HCT116 (cell line): Measurements from ENCODE around the gene RHOH. TPM values are rescaled to one million over a fixed set of nuclear protein-coding genes. Genes with fewer than 3 reads are reported as not detected.

Experiments used
- ATAC-seq: fragments of 200-7000 bp; cut with Tn5 transposase; 2 replicates; pipeline ENCODE4 v1.9.1; 2020; ENCODE audit warnings: mild to moderate bottlenecking, moderate library complexity
- BruUV-seq: library from RNA; stranded (reverse); fragments of 400-500 nt; replicated peaks from 2 replicates; lab custom pipeline; 2021; lab: Mats Ljungman, UMichigan
- CTCF ChIA-PET: fragments of 300-600 bp; sonication (Branson Sonifier 250); formaldehyde crosslinking; loops from one replicate; lab custom pipeline; 2021; ENCODE audit warnings: antibody characterized with exemption; lab: Charles Lee
- POLR2A ChIA-PET: fragments of 300-600, 350-600 bp; sonication (Branson Sonifier 250); formaldehyde crosslinking; loops from one replicate; lab custom pipeline; 2021; ENCODE audit warnings: antibody characterized with exemption; lab: Charles Lee
- RAD21 ChIA-PET, 2 experiments: fragments of 300-600 bp; sonication (Branson Sonifier 250); formaldehyde crosslinking; loops; one replicate each; lab custom pipeline; 2023; ENCODE audit warnings: low total read pairs in 2 of 2; ENCODE audit not compliant: uncharacterized antibody in 2 of 2, unreplicated experiment in 2 of 2, low non-redundant PET in 1 of 2; lab: Charles Lee
- DNase-seq: peaks from one replicate; pipeline ENCODE4 v3.0.0-alpha.2; 2010; ENCODE audit warnings: low read depth, low spot score
- H2AFZ ChIP-seq: fragments of 200-600 bp; shearing (Covaris generic), sonication (generic); 2 replicates; pipeline ENCODE4 v1.6.1; 2017; ENCODE audit warnings: low read depth, mixed run types, mixed read lengths, antibody characterized with exemption, low read length; ENCODE audit not compliant: poor library complexity, severe bottlenecking
- H3K27ac ChIP-seq: 2 replicates; pipeline ENCODE4 v1.5.1; 2012; ENCODE audit warnings: low read depth, low read length
- H3K27me3 ChIP-seq: fragments of 200-600 bp; sonication (generic); 2 replicates; pipeline ENCODE4 v1.6.1; 2016; ENCODE audit warnings: mixed run types, low read length, mixed read lengths; ENCODE audit not compliant: insufficient read depth
- H3K36me3 ChIP-seq, 2 experiments: fragments of 200-500 bp in 1 of 2; fragments of 200-600 bp in 1 of 2; sonication (Bioruptor generic) in 1 of 2; sonication (generic) in 1 of 2; 2 replicates each; pipeline versions ENCODE4 v1.5.1 to v1.6.1; 2014 to 2016; ENCODE audit warnings: low read length in 2 of 2, inconsistent platforms in 1 of 2, mixed read lengths in 1 of 2, mixed run types in 1 of 2; ENCODE audit not compliant: insufficient read depth in 2 of 2, control insufficient read depth in 1 of 2
- H3K4me1 ChIP-seq, 2 experiments: fragments of 200-600 bp in 1 of 2; sonication (generic) in 1 of 2; 2 replicates each; pipeline versions ENCODE4 v1.5.1 to v1.6.1; 2012 to 2017; ENCODE audit warnings: low read length in 2 of 2, inconsistent platforms in 1 of 2, mild to moderate bottlenecking in 1 of 2, mixed read lengths in 1 of 2, mixed run types in 1 of 2, moderate library complexity in 1 of 2; ENCODE audit not compliant: insufficient read depth in 2 of 2, control insufficient read depth in 1 of 2
- H3K4me2 ChIP-seq: fragments of 200-600 bp; sonication (generic); 2 replicates; pipeline ENCODE4 v1.6.1; 2017; ENCODE audit warnings: mixed run types, low read length, mixed read lengths
- H3K4me3 ChIP-seq, 2 experiments: fragments of 200-600 bp in 1 of 2; sonication (generic) in 1 of 2; replicated peaks in 1 of 2; 2 replicates each; pipeline ENCODE4 v1.5.1; 2011 to 2016; ENCODE audit warnings: low read length in 2 of 2, control low read depth in 1 of 2, low read depth in 1 of 2, mild to moderate bottlenecking in 1 of 2, mixed read lengths in 1 of 2, mixed run types in 1 of 2
- H3K79me2 ChIP-seq: fragments of 200-600 bp; sonication (generic); 2 replicates; pipeline ENCODE4 v1.6.1; 2017; ENCODE audit warnings: mild to moderate bottlenecking, mixed run types, low read length, moderate library complexity, mixed read lengths; ENCODE audit not compliant: insufficient read depth
- H3K9ac ChIP-seq: fragments of 200-600 bp; sonication (generic); 2 replicates; pipeline ENCODE4 v1.6.1; 2016; ENCODE audit warnings: low read length, mixed read lengths
- H3K9me2 ChIP-seq: fragments of 200-600 bp; sonication (generic), shearing (Covaris generic); 2 replicates; pipeline ENCODE4 v1.6.1; 2017; ENCODE audit warnings: mixed run types, mild to moderate bottlenecking, moderate library complexity; ENCODE audit not compliant: insufficient read depth
- H3K9me3 ChIP-seq, 2 experiments: fragments of 200-500 bp in 1 of 2; fragments of 200-600 bp in 1 of 2; sonication (Bioruptor generic) in 1 of 2; sonication (generic) in 1 of 2; 2 replicates each; pipeline ENCODE4 v1.6.1; 2014 to 2017; ENCODE audit warnings: low read length in 2 of 2, mixed read lengths in 2 of 2, inconsistent platforms in 1 of 2, low read depth in 1 of 2, mild to moderate bottlenecking in 1 of 2, mixed run types in 1 of 2, moderate library complexity in 1 of 2; ENCODE audit not compliant: control insufficient read depth in 1 of 2, insufficient read depth in 1 of 2
- H4K20me1 ChIP-seq: fragments of 200-600 bp; sonication (generic), shearing (Covaris generic); 2 replicates; pipeline ENCODE4 v1.6.1; 2017; ENCODE audit warnings: mixed run types, mild to moderate bottlenecking, moderate library complexity; ENCODE audit not compliant: insufficient read depth
- ATF3 ChIP-seq: IDR thresholded peaks from 2 replicates; pipeline ENCODE4 v1.6.1; 2012
- CEBPB ChIP-seq: IDR thresholded peaks from 2 replicates; pipeline ENCODE4 v1.6.1; 2012; ENCODE audit warnings: low read depth
- CTCF ChIP-seq, 3 experiments: fragments of 200-600 bp in 1 of 3; sonication (generic) in 1 of 3; IDR thresholded peaks in 2 of 3; conservative IDR thresholded peaks in 1 of 3; 2 replicates each; pipeline ENCODE4 v1.5.1; 2012 to 2017; ENCODE audit warnings: low read depth in 2 of 3, low read length in 2 of 3, antibody characterized with exemption in 1 of 3, borderline replicate concordance in 1 of 3, control low read depth in 1 of 3, mild to moderate bottlenecking in 1 of 3, mixed read lengths in 1 of 3, mixed run types in 1 of 3, moderate library complexity in 1 of 3; ENCODE audit not compliant: insufficient read depth in 1 of 3
- EZH2 ChIP-seq: fragments of 200-600 bp; sonication (generic); IDR thresholded peaks from 2 replicates; pipeline ENCODE4 v1.6.1; 2017; ENCODE audit warnings: antibody characterized with exemption, mixed run types
- POLR2A ChIP-seq: IDR thresholded peaks from 2 replicates; pipeline ENCODE4 v1.7.0; 2011; ENCODE audit warnings: borderline replicate concordance; ENCODE audit not compliant: insufficient read depth, insufficient read length; ENCODE audit errors: extremely low read depth
- POLR2AphosphoS5 ChIP-seq: IDR thresholded peaks from 2 replicates; pipeline ENCODE4 v1.6.1; 2011; ENCODE audit warnings: mild to moderate bottlenecking, low read depth, low read length, moderate library complexity
- REST ChIP-seq: IDR thresholded peaks from 2 replicates; pipeline ENCODE4 v1.6.1; 2012; ENCODE audit warnings: low read depth
- ZFX ChIP-seq: fragments of 450-650 bp; IDR thresholded peaks from 2 replicates; pipeline ENCODE4 v1.6.1; 2017
- ZNF274 ChIP-seq: fragments of 200-500 bp; sonication (Bioruptor generic); IDR thresholded peaks from 2 replicates; pipeline ENCODE4 v1.6.1; 2014; ENCODE audit warnings: mild to moderate bottlenecking, low read depth, low read length, inconsistent platforms
- intact Hi-C: fragments of 100-400 bp; cut with micrococcal nuclease; formaldehyde crosslinking; loops from 2 replicates; pipeline ENCODE4 v1.10.0; 2022
- total RNA-seq: library from RNA; stranded (reverse); gene quantifications from one replicate; pipeline ENCODE4 v1.2.1, GENCODE V29; 2021; ENCODE audit not compliant: unreplicated experiment

RHOH gene
- total RNA-seq, 1 experiment from 2014 or later: 0.74 TPM

- no peak for DNase-seq
- TF ChIP-seq CTCF (IDR thresholded peaks at IDR 0.05 in 2 of 3, conservative IDR thresholded peaks at IDR 0.05 in 1 of 3; ENCODE audit: borderline replicate concordance in 1 of 3, insufficient read depth in 1 of 3, low read depth in 2 of 3, low read length in 2 of 3) (no peak), EZH2 (no peak), POLR2AphosphoS5 (no peak), ATF3 (no peak), ZFX (no peak), ZNF274 (no peak), POLR2A (no peak), REST (no peak), CEBPB (no peak)
- Histone ChIP-seq H3K4me3 (no peak overlapping the region), H3K9me3 (no peaks in the 10 kb centered on the region), H3K36me3 (no peaks in the 10 kb centered on the region), H2AFZ (no peak overlapping the region), H3K79me2 (no peaks in the 10 kb centered on the region), H3K9me2 (no peaks in the 10 kb centered on the region), H3K9ac (no peak overlapping the region), H3K4me1 (no peaks in the 10 kb centered on the region; a peak in 1 of 4 replicates), H3K4me2 (no peak overlapping the region), H3K27me3 (no peaks in the 10 kb centered on the region), H4K20me1 (no peaks in the 10 kb centered on the region), H3K27ac (no peak overlapping the region)
- ChIA-PET CTCF (no interaction called here), RAD21 (no interaction called here), POLR2A (no interaction called here)
- no peak for ATAC-seq
- BruUV-seq: no TSS peak
- intact Hi-C loops: no loop called here
These were observed 16.1 kb downstream of the RHOH start for GRCh38 chr4:40212674-40213527.
